ENCODE measurements around the gene ANKRD44. TPM values are rescaled to one million over a fixed set of nuclear protein-coding genes. Genes with fewer than 3 reads are reported as not detected.

The ANKRD44 gene
- total and polyA plus RNA-seq, 2 of the 8 experiments (the other 6 are each of a cell fraction or from before 2014, with no cell fraction given) = 1.2 to 1.3 TPM

DNA sequence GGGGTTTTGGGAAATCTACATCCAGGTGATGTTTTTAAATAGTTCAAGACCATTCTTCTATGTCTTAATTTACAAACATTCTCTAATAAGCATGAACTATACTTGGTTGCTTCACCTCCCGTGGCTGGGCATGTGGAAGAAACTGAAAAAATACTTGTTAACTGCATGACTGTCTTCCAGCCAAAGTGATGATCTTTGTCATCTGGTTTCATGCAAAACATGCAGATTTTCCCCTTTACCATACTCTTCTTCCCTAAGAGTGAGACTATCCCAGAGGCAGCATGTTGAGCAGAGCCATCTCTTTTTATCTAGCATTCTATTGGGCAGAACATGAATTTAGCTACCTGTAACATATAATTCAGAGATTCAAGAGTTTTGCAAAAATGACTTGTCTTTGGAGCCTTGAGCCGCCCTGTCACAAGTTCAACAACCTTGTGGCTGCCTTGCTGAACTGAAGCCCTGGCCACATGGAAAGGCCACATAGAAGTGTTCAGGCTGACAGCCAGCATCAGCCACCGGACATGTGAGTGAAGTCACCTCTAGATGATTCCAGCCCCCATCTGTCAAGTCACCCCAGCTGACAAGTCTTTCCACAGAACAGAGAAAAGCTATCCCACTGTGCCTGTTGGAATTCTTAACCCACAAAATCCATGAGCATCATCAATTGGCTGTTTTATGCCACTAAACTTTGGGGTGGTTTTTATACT is 142.8 kb downstream of the ANKRD44 start:
- H2AFZ ChIP-seq (ENCODE audit: low read length) = no peak overlapping the region
- no peak overlapping the region for H3K18ac ChIP-seq (ENCODE audit: extremely low read depth, low read length)
- peaks cover 3 to 12% (median 10%) of the 10 kb centered on the region in 4 experiments; a peak in 5 of 7 replicates for H3K4me1 ChIP-seq (replicated peaks in 1 of 4; ENCODE audit: control insufficient read depth in 3 of 4, insufficient read depth in 4 of 4, low read length in 3 of 4)
- 84% methylated on average over 3 of the region's 3 CpGs; no CpG with 5 or more reads in 1 of the 2 experiments for whole genome bisulfite sequencing, 2 experiments (ENCODE audit: extremely low coverage in 1 of 2, insufficient coverage in 1 of 2, insufficient read length in 1 of 2, insufficient replicate concordance in 2 of 2, low coverage in 1 of 2, low lambda C conversion rate in 2 of 2, missing lambda C conversion rate in 1 of 2)
- ChIA-PET POLR2A (ENCODE audit: partially characterized antibody) (interaction anchor here (2.4 kb wide), 1 partner anchor 54 kb away, joined by 7 read pairs; no protein-coding TSS in a partner anchor), CTCF (ENCODE audit: partially characterized antibody) (interaction anchor here (0.5 to 6.7 kb wide), 52 partner anchors 10 to 1635 kb away, joined by 3 to 110 read pairs (median 4); no protein-coding TSS in a partner anchor)
- no peak for FAIRE-seq
- no peak overlapping the region for H4K5ac ChIP-seq (ENCODE audit: insufficient read length, low read depth, low read length)
- no peaks in the 10 kb centered on the region for H3K36me3 ChIP-seq (ENCODE audit: control insufficient read depth in 2 of 4, insufficient read depth in 4 of 4, low read length in 3 of 4)
- H2BK15ac ChIP-seq (ENCODE audit: low read length) = no peak overlapping the region
- H3K4me2 ChIP-seq (ENCODE audit: insufficient read depth in 1 of 2, low read depth in 2 of 2, low read length in 2 of 2) = no peak overlapping the region
- TF ChIP-seq SP1 (IDR thresholded peaks at IDR 0.05; ENCODE audit: low read depth, low read length) = no peak
- no peak for TF ChIP-seq RFX5 (IDR thresholded peaks at IDR 0.05; ENCODE audit: borderline replicate concordance, low read depth, low read length)
- TF ChIP-seq TCF12 (IDR thresholded peaks at IDR 0.05; ENCODE audit: low read depth, low read length) = no peak
- no peak for TF ChIP-seq HDAC6 (IDR thresholded peaks at IDR 0.05; ENCODE audit: low read depth, low read length)
- no peak for TF ChIP-seq SRF (IDR thresholded peaks at IDR 0.05; ENCODE audit: low read depth, low read length)
- TF ChIP-seq RXRA (IDR thresholded peaks at IDR 0.05; ENCODE audit: insufficient read depth, low read depth, low read length) = no peak
- no peak for TF ChIP-seq CEBPB (IDR thresholded peaks at IDR 0.05; ENCODE audit: low read depth, low read length)
- no peak for TF ChIP-seq KDM4A (IDR thresholded peaks at IDR 0.05; ENCODE audit: low read depth, low read length, severe bottlenecking)
- TF ChIP-seq MAX (IDR thresholded peaks at IDR 0.05) = no peak
- H2BK5ac ChIP-seq (ENCODE audit: low read depth, low read length) = no peak overlapping the region
- no peaks in the 10 kb centered on the region for H3K9me3 ChIP-seq (ENCODE audit: insufficient read depth in 2 of 2, low read depth in 1 of 2, low read length in 1 of 2)
- H3K27ac ChIP-seq (ENCODE audit: low read depth, low read length) = no peak overlapping the region
- no peak overlapping the region for H2BK120ac ChIP-seq (replicated peaks; ENCODE audit: low read depth, low read length)
- H3K23me2 ChIP-seq (ENCODE audit: low read depth, low read length) = no peaks in the 10 kb centered on the region; the same call in 1 of the 2 replicates
- no peak for DNase-seq (ENCODE audit: low read depth in 1 of 2, low spot score in 2 of 2)
- H4K91ac ChIP-seq (replicated peaks; ENCODE audit: insufficient read length, low read length) = no peak overlapping the region
- no peak overlapping the region for H3K56ac ChIP-seq (replicated peaks; ENCODE audit: insufficient read length, low read depth, low read length)
- no peaks in the 10 kb centered on the region for H3K79me2 ChIP-seq (ENCODE audit: control insufficient read depth in 1 of 2, insufficient read depth in 2 of 2, low read length in 2 of 2)
- H3K4ac ChIP-seq (replicated peaks; ENCODE audit: insufficient read length, low read depth, low read length) = no peak overlapping the region
- H4K8ac ChIP-seq (ENCODE audit: extremely low read depth, insufficient read depth, low read length) = no peak overlapping the region
- no peak overlapping the region for H3K23ac ChIP-seq (ENCODE audit: insufficient read length)
- no peak overlapping the region for H2AK5ac ChIP-seq (ENCODE audit: low read depth, low read length)
- H2BK12ac ChIP-seq (ENCODE audit: low read depth, low read length) = no peak overlapping the region
- H3K9ac ChIP-seq (replicated peaks in 1 of 4; ENCODE audit: extremely low read depth in 1 of 4, low read depth in 3 of 4, low read length in 3 of 4) = no peak overlapping the region
- H3K4me3 ChIP-seq (ENCODE audit: extremely low read depth in 1 of 4, insufficient read depth in 2 of 4, low read depth in 3 of 4, low read length in 4 of 4) = no peak overlapping the region
- no peak overlapping the region for H3K14ac ChIP-seq (ENCODE audit: insufficient read length)
- H3K79me1 ChIP-seq (ENCODE audit: low read depth, low read length) = no peaks in the 10 kb centered on the region
- H2BK20ac ChIP-seq (ENCODE audit: low read length) = no peak overlapping the region
- 0 out of 7 replicates have a peak, but pooled peaks cover 0 to 4% (median 0%) of the 10 kb centered on the region in 4 experiments for H3K27me3 ChIP-seq (replicated peaks in 1 of 4; ENCODE audit: control insufficient read depth in 3 of 4, extremely low read depth in 1 of 4, insufficient read depth in 3 of 4, low read length in 3 of 4)
- H4K20me1 ChIP-seq (replicated peaks in 1 of 2; ENCODE audit: control insufficient read depth in 1 of 2, insufficient read depth in 2 of 2, low read length in 2 of 2) = no peaks in the 10 kb centered on the region

Measured in H1 (cell line).